Thyroid gland (tissue), 4 donors: Measurements from ENCODE around the gene MEGF10.

Source experiments
- CTCF ChIP-seq, 6 experiments: fragments of 200-600 bp in 3 of 6; fragments of 450-650 bp in 3 of 6; sonication (generic) in 3 of 6; IDR thresholded peaks; one replicate each; pipeline ENCODE4 v1.5.1; 2016 to 2019; ENCODE audit warnings: antibody characterized with exemption in 6 of 6, mild to moderate bottlenecking in 2 of 6, inconsistent platforms in 1 of 6, moderate library complexity in 1 of 6
- POLR2A ChIP-seq, 2 donors: fragments of 450-650 bp; IDR thresholded peaks; one replicate each; pipeline ENCODE4 v1.6.1; 2017; ENCODE audit warnings: antibody characterized with exemption in 2 of 2, mild to moderate bottlenecking in 2 of 2, moderate library complexity in 1 of 2

GRCh38 chr5:127417528-127417927 lies 126.9 kb downstream of the MEGF10 start:
- TF ChIP-seq POLR2A (IDR thresholded peaks at IDR 0.05) (no peak), CTCF (IDR thresholded peaks at IDR 0.05) (no peak)
